H7 (cell line): ENCODE results near the gene RAPGEF3. TPM values are rescaled to one million over a fixed set of nuclear protein-coding genes. Genes with fewer than 3 reads are reported as not detected.

Source experiments
- DNase-seq: peaks from one replicate; pipeline ENCODE4 v3.0.0; 2012
- H3K27me3 ChIP-seq: 2 replicates; pipeline ENCODE4 v1.6.0; 2011; ENCODE audit warnings: mild to moderate bottlenecking, low read length; ENCODE audit not compliant: control insufficient read depth, insufficient read depth
- H3K36me3 ChIP-seq: replicated peaks from 2 replicates; pipeline ENCODE4 v1.5.1; 2011; ENCODE audit warnings: low read length; ENCODE audit not compliant: control insufficient read depth, insufficient read depth
- H3K4me3 ChIP-seq: 2 replicates; pipeline ENCODE4 v1.5.1; 2011; ENCODE audit warnings: low read depth, mild to moderate bottlenecking, control low read depth, low read length, moderate library complexity; ENCODE audit not compliant: insufficient read depth
- total RNA-seq: library from RNA; depleted of rRNA; stranded (reverse); fragments of >200 nt; shearing (Covaris generic); gene quantifications from 2 replicates; pipeline ENCODE4 v1.2.3, GENCODE V29; 2014

Gene RAPGEF3
- total RNA-seq, 1 experiment from 2014 or later = 10.5 TPM

DNA sequence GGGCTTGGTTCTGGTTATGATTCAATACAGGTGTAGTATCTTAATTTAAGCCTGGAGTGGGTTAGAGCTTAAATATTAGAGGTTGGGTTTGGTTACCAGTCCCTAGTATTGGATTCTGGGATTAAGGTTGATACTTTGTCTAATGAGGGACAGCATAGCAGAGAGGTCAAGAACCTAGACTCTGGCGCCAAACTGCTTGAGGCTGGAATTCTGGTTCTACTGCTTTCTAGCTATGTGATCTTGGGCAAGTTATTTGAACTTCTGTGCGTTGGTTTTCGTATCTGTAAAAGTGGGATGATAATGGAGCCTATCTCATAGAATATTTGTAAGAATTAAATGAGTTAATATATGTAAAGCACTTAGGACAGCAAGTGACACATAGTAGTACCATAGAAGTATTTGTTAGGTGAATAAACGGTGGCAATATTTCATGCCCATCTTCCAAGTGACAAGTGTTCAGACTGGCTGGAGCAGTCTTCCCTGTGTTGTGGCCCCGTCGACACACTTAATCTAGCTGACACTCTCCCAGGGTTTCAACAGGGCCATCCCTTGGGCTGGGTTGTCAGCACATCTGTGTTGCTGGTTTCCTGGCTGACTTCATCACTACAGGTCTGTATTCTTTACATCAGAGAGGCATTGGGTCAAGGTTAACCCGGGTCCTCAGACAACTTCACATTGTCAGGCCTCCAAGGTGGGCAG is 36.4 kb downstream of the RAPGEF3 start:
- no peaks in the 10 kb centered on the region for H3K36me3 ChIP-seq
- no peak for DNase-seq
- no peak overlapping the region for H3K4me3 ChIP-seq
- peaks cover 3% of the 10 kb centered on the region; the same call in 1 of the 2 replicates for H3K27me3 ChIP-seq

DNA sequence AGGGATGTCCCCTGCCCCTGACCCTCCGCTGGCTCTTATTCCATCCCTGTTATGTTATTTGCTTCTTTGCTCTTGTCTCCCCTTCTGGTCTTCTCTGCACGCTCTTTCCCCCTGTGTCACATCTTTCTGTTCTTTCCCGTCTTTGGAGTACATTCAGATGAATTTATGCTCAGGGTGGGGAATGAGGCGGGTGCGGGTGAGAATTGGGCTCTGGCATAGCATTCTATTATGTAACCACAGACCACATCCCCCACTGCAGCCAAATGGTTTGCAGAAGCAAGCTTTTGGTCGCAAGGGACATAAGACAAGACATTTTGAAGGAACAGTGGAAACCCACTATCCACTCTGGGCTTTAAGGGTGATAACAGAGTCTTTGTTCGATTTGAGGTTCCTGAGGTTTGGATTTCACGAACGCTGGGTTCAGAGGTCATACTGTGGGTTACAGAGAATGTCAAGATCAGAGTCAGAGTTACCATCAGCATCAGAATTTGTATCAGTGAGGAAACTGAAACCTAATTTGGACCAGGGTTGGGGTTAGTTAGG is 37.2 kb downstream of the RAPGEF3 start:
- H3K27me3 ChIP-seq = peaks cover 10% of the 10 kb centered on the region
- DNase-seq = no peak
- H3K36me3 ChIP-seq = no peaks in the 10 kb centered on the region
- H3K4me3 ChIP-seq = no peak overlapping the region

DNA sequence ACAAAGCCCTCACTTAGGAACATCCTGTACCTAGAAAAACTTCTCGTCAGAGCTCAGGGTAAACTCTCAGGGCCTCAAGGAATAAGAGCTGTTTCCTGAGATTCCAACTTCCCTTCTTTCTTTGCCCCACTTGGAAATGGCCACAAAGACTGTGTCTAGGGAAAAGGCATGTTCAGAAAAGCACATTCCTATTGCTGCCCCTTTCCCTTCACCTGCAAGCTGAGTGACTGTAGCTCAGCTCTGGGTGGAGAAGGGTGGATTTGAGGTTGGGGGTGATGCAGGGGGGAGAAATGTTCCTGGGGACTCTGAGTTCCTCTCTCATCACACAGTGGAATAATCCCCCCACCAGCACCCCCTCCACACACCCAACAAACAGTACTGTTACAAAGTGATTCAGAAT is 40.1 kb downstream of the RAPGEF3 start:
- no peak for DNase-seq
- Histone ChIP-seq H3K4me3 (no peak overlapping the region), H3K27me3 (peaks cover 21% of the 10 kb centered on the region), H3K36me3 (no peaks in the 10 kb centered on the region)

DNA sequence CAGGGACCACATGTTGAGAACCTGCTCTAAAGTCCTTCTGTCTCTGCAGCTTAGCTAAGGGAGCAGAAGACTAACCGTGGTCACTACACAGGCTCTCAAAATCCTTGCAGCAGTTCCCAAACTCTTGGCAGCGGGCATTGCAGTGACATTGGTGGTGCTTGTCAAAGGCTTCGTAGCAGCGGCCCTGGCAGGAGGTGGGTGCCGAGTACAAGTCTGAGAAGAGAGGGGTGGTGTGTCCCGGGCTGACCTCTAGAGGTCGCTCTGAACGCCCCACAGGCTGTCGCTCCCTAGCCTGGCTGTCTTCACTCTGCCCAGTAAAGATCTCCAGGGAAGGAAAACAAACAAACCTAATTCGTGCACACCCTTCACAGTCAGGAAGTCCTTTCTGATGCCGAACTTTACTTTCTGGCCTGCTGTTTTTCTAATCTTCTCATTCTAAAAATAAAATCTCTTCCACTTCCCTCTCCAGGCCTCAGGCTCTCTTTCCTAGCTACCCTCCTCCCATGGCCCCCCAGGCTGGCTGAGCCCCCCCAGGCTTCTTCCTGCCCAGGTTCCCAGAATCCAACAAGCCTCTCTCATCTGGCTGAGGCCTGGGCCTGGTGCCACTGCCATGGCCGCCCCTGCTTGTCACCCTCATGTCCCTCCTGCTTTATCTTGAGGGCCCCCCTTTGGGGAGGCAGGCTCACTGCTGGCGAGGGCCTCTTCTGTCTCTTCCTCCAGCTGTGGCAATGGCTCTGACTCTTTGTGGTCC is 41.1 kb downstream of the RAPGEF3 start:
- Histone ChIP-seq H3K27me3 (peaks cover 21% of the 10 kb centered on the region), H3K4me3 (no peak overlapping the region), H3K36me3 (no peaks in the 10 kb centered on the region)
- DNase-seq = peak; percentile 96

DNA sequence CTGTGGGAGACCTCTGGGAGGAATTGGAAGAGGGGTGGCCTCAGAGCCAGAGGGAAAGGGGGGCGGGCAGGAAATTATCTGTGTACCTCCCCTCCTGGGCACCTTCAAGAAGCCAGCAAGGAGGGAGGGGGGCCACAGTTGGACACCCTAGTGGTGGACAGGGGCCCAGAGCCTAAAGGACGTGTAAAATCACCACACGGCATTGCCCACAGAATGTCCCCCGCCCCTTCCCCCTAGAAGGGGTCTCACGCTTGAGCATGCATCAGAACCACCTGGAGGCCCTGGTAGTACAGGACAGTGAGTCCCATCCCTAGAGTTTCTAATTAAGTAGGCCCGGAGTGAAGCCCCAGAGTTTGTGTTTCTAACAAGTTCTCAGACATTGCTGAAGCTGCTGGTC is 41.6 kb downstream of the RAPGEF3 start:
- H3K36me3 ChIP-seq = no peaks in the 10 kb centered on the region
- DNase-seq = no peak
- peaks cover 21% of the 10 kb centered on the region for H3K27me3 ChIP-seq
- no peak overlapping the region for H3K4me3 ChIP-seq

DNA sequence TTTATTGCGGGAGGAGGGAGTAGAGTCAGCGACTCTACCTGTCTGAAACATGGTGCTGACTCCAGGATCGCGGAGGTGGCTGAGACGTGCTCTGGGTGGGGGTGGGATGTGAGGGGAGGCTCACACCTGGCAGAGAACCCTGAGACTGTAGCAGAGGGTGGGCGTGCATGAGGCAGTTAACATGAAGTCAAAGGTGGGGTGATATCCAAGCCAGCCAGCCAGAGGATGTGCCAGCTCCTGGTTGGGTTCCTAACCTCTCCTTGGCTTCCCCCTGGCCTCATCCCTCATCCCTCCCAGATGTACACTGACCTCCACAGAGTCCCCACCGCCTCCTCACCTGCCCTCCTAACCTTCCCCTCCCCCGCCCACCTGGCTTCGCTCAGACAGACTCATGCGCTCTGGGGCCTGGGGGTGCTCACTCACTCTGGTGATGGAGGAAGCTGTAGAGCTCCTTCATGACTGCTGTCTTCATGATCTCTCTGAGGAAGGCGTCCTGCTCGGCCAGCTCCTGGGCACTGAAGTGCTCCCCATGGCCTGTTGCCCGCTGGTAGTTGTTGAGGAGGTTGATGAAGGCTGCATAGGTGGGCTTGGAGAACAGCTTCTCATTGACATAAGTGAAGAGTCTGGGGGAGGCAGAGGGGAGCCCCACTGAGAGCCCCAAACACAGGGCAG is 42.7 kb downstream of the RAPGEF3 start:
- H3K36me3 ChIP-seq = no peaks in the 10 kb centered on the region
- no peak for DNase-seq
- peaks cover 21% of the 10 kb centered on the region for H3K27me3 ChIP-seq
- H3K4me3 ChIP-seq = no peak overlapping the region

DNA sequence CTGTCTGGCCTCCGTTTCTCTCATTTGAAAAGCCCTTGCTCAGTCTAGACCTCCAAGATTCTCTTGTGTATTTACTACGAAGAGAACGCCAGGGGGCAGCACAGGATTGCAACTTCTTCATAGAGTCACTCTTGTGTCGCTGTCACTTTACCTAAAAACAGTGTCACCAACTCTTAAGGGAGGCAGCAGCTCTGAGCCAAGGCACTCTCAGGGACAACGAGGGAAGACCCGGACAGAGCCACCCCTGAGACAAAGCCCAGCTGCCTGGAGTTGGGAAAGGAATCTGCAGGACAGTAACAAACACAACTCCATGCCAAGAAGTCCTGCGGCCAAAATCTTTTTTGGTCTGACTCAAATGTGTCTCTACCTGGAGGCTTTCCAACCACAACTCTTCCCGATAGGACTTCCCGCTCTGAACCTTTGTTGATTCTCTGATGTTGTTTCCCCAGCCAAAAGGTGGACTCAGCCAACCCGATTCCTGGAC is 43.2 kb downstream of the RAPGEF3 start:
- H3K36me3 ChIP-seq = no peaks in the 10 kb centered on the region
- peaks cover 21% of the 10 kb centered on the region for H3K27me3 ChIP-seq
- DNase-seq = peak; percentile 80
- no peak overlapping the region for H3K4me3 ChIP-seq

DNA sequence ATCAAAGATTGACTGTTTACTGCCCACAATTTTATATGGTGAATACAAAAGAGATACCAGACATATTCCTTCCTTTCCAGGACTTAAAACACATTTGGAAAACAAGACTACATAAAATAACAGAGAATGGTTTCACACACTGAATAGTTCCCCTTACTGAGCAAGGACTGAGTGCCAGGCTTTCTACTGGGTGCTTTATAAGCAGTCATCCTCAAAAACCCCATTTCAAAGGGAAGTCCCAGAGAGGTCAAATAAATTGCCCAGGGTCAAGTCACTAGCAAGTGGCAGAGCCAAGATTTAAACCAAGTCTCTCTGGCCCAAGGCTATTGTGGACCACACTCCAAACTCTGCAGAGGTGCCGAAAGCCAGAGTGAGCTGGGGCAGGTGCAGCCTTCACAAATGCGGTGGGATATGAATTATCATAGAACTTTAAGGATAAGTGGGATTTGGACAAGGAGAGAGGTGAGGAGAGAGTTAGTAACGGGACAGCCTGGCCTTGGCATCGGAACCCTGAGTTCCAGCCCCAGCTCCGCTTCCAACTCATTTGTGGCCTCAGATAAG is 43.8 kb downstream of the RAPGEF3 start:
- Histone ChIP-seq H3K4me3 (no peak overlapping the region), H3K36me3 (no peaks in the 10 kb centered on the region), H3K27me3 (peaks cover 21% of the 10 kb centered on the region)
- DNase-seq = no peak

DNA sequence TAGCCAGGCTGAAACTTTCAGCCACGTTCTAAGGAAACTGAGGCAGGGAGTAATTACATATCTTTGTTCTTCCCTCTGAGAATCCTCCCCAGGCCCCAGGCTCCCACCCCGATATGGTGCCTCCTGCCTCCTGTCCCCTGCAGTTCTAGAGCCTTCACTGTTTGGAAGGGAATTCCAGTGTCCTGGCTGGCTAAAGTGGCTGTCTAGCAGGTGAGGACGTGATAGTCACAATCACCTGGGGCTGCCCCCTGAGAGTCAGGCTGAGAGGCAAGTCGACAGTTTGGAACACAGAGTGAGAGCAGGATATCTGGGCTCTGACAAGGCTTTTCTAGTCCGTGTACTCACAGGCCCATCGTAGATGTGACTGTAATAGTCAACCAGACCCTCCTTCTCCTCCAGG is 46.5 kb downstream of the RAPGEF3 start:
- H3K4me3 ChIP-seq = no peak overlapping the region
- no peak for DNase-seq
- no peaks in the 10 kb centered on the region for H3K36me3 ChIP-seq
- peaks cover 19% of the 10 kb centered on the region for H3K27me3 ChIP-seq

DNA sequence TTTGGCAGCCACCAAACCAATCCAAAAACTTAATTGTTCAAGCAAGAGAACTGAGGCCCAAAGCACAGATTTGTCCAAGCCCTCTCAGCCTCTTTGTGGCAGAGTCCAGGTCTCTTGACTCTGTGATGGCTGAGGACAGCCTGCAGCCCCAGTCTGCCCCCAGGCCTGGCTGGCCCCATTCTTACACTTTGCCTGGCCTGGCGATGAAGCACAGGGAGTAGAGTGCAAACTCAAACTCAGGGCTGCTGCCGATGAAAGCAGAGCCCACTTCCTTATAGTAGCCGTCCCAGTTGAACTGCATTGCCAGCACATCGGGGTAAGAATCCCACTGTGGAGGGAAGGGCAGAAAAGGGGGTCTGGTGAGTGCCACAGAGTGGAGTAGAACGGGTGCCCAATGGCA is 47.2 kb downstream of the RAPGEF3 start:
- peaks cover 13% of the 10 kb centered on the region for H3K27me3 ChIP-seq
- no peak for DNase-seq
- H3K36me3 ChIP-seq = no peaks in the 10 kb centered on the region
- no peak overlapping the region for H3K4me3 ChIP-seq

DNA sequence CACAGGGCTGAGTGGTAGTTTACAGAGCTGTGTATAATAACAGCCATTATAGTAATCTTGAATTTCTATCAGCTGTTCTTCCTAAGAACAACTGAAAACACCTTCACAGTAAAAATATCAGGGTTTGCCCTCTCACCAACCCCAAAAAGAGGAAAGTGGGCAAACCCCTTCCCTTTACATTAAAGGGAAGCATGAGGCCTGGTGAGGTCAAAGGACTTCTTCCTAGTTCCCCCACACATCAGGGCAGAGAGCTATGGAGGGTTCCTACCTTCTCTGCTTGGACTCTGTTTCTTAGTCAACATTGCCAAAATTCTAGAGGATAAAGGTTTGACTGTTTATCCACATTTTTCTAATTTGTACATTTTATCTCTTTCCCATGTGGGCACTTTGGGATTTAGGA is 48.4 kb downstream of the RAPGEF3 start:
- Histone ChIP-seq H3K4me3 (no peak overlapping the region), H3K27me3 (peaks cover 1% of the 10 kb centered on the region; the same call in 1 of the 2 replicates)
- DNase-seq = no peak

DNA sequence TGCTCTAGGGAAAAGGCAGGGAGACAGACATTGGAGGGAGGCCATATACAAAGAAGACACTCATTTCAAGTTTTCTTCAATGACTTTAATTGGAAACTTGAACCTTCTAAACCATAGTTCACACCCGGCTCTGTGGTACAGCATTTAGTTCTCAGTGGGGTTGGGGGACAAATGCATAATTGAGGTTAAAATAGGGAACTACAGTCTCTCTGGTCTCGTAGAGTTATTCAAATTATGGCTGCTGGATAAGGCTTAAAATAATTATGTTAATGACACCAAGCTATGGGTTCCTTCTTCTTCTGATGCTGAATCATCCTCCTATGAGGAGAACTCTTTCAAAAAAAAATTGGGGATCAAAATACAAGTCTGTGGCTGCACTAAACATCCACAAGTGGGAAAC is 49.0 kb downstream of the RAPGEF3 start:
- Histone ChIP-seq H3K4me3 (no peak overlapping the region), H3K36me3 (no peaks in the 10 kb centered on the region), H3K27me3 (no peaks in the 10 kb centered on the region; the same call in 1 of the 2 replicates)
- DNase-seq = no peak

More for the DNA sequence above, 48.4 kb downstream of the RAPGEF3 start:
- no peaks in the 10 kb centered on the region for H3K36me3 ChIP-seq

DNA sequence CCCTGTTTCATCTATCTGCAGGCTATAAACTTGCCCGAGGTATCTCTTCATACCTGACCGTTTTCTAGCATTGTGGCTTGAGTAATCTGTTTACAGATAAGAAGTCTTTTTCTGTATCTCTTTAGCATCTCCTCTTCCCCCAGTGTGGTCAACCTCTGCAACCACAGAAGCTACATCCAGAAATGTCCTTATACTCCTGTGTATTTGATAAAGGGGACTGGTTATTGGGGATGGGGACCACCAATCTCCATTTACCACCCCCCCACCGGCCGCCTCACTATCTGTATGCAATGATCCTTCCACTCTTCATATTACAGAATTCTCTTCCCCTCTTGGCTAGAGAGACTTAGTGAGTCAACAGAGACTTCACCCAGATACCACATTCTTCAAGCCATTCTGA is 49.4 kb downstream of the RAPGEF3 start:
- DNase-seq = no peak
- no peak overlapping the region for H3K4me3 ChIP-seq
- H3K36me3 ChIP-seq = no peaks in the 10 kb centered on the region
- H3K27me3 ChIP-seq = no peaks in the 10 kb centered on the region; the same call in 1 of the 2 replicates

DNA sequence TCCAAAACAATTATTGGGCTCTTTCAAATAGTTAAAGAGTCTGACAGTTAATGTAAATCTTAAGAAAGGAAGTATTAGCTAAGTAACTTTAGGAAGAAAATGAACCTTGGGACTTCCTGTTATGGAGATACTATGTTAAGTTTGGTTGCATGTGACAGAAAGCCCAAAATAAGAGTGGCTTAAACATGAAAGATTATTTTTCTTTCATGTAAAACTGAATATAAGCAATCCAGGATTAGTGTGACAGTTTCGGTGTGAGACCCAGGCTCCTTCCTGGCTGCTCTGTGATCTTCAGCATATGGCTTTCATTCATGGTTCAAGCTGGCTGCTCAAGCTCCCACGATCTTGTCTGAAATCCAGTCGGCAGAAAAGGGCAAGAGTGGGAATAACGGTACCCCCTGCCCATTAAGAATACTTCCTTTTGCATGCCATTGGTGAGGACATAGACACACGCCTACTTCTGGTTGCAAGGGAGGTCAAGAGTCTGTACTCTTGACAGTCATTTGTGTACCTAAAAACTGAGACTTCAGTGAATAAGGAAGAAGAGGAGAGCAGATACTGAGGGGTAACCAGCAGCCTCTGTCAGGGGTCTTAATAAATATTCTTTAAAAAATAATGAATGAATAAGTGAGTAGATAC is 50.7 kb downstream of the RAPGEF3 start:
- Histone ChIP-seq H3K36me3 (no peaks in the 10 kb centered on the region), H3K27me3 (no peaks in the 10 kb centered on the region; the same call in 1 of the 2 replicates), H3K4me3 (no peak overlapping the region)
- no peak for DNase-seq
